Hematopoietic multipotent progenitor cell treated with erythropoietin and hydrocortisone succinate and interleukin-3 and kit ligand, for 8 days (in vitro differentiated cells): ENCODE measurements around the gene DIP2C.
"Not testable (repeated sequence)": the region's sequence is repeated elsewhere in the genome, so short reads cannot be mapped to it uniquely, and the experiment has no call there.

Source experiments
- DNase-seq: peaks from one replicate; pipeline ENCODE4 v3.0.0-alpha.2; 2015

Gene DIP2C

GRCh38 chr10:282294-283139 is 407.0 kb downstream of the DIP2C start:
- no peak for DNase-seq

- no peak for DNase-seq
These were observed 409.8 kb downstream of the DIP2C start for GRCh38 chr10:279655-280054.

GRCh38 chr10:279232-279631 is 410.2 kb downstream of the DIP2C start:
- no peak for DNase-seq

GRCh38 chr10:278707-279106 is 410.8 kb downstream of the DIP2C start:
- no peak for DNase-seq

- no peak for DNase-seq
These were observed 411.5 kb downstream of the DIP2C start for GRCh38 chr10:277963-278362.

GRCh38 chr10:275680-276079 is 413.8 kb downstream of the DIP2C start:
- DNase-seq: no peak

- DNase-seq: no peak
These were observed 414.6 kb downstream of the DIP2C start for GRCh38 chr10:274866-275265.

- no peak for DNase-seq
These were observed 416.4 kb downstream of the DIP2C start for GRCh38 chr10:273088-273487.

- DNase-seq: no peak
These were observed 417.7 kb downstream of the DIP2C start for GRCh38 chr10:271722-272121.

GRCh38 chr10:271201-271600 is 418.3 kb downstream of the DIP2C start:
- no peak for DNase-seq

GRCh38 chr10:269440-270074 is 419.9 kb downstream of the DIP2C start:
- no peak for DNase-seq

GRCh38 chr10:267705-268104 is 421.8 kb downstream of the DIP2C start:
- no peak for DNase-seq

- no peak for DNase-seq
These were observed 422.5 kb downstream of the DIP2C start for GRCh38 chr10:266974-267425.

- not testable (repeated sequence) for DNase-seq
These were observed 423.5 kb downstream of the DIP2C start for GRCh38 chr10:265816-266588.

- not testable (repeated sequence) for DNase-seq
These were observed 424.4 kb downstream of the DIP2C start for GRCh38 chr10:265074-265440.

- DNase-seq: not testable (repeated sequence)
These were observed 425.1 kb downstream of the DIP2C start for GRCh38 chr10:264160-265073.

GRCh38 chr10:260819-261429 is 428.5 kb downstream of the DIP2C start:
- DNase-seq: no peak

- DNase-seq: no peak
These were observed 437.4 kb downstream of the DIP2C start for GRCh38 chr10:251982-252582.

GRCh38 chr10:248307-248706 is 441.2 kb downstream of the DIP2C start:
- DNase-seq: no peak

- no peak for DNase-seq
These were observed 442.0 kb downstream of the DIP2C start for GRCh38 chr10:247480-247879.

- DNase-seq: no peak
These were observed 443.0 kb downstream of the DIP2C start for GRCh38 chr10:246431-246830.

GRCh38 chr10:244227-244626 is 445.2 kb downstream of the DIP2C start:
- no peak for DNase-seq
